Mesothelial cell of epicardium (in vitro differentiated cells): ENCODE data around the gene NAALADL2. TPM values are rescaled to one million over a fixed set of nuclear protein-coding genes. Genes with fewer than 3 reads are reported as not detected.

ENCODE experiments used
- DNase-seq, 2 experiments: peaks; one replicate each; pipeline ENCODE4 v3.0.0; 2021; ENCODE audit warnings: low spot score in 2 of 2; ENCODE audit not compliant: unreplicated experiment in 2 of 2
- H3K27ac Mint-ChIP-seq: 2 replicates; pipeline ENCODE4 v1.8.0; 2021; ENCODE audit warnings: mixed read lengths
- H3K27me3 Mint-ChIP-seq: 2 replicates; pipeline ENCODE4 v1.8.0; 2021; ENCODE audit warnings: low read depth, mixed read lengths
- H3K36me3 Mint-ChIP-seq: 2 replicates; pipeline ENCODE4 v1.8.0; 2021; ENCODE audit warnings: mixed read lengths
- H3K4me1 Mint-ChIP-seq: 2 replicates; pipeline ENCODE4 v1.8.0; 2021; ENCODE audit warnings: mixed read lengths
- H3K4me3 Mint-ChIP-seq: 2 replicates; pipeline ENCODE4 v1.8.0; 2021; ENCODE audit warnings: mild to moderate bottlenecking, moderate library complexity, mixed read lengths
- H3K9me3 Mint-ChIP-seq: 2 replicates; pipeline ENCODE4 v1.8.0; 2021; ENCODE audit warnings: mixed read lengths
- CTCF ChIP-seq: fragments of 200-600 bp; sonication (generic); IDR thresholded peaks from one replicate; pipeline ENCODE4 v1.5.0; 2021; ENCODE audit warnings: antibody characterized with exemption; ENCODE audit not compliant: unreplicated experiment
- total RNA-seq: library from RNA; stranded (reverse); gene quantifications from 3 replicates; pipeline ENCODE4 v1.2.1, GENCODE V29; 2021

NAALADL2 gene
- total RNA-seq, 1 donor from 2014 or later, result 27.9 TPM

GRCh38 chr3:174931473-174932353 lies 72.6 kb downstream of the NAALADL2 start:
- H3K27ac Mint-ChIP-seq, result no peak overlapping the region
- H3K9me3 Mint-ChIP-seq, result peaks cover 9% of the 10 kb centered on the region
- H3K36me3 Mint-ChIP-seq, result no peaks in the 10 kb centered on the region
- H3K4me1 Mint-ChIP-seq, result peaks cover 2% of the 10 kb centered on the region
- DNase-seq, result no peak
- H3K27me3 Mint-ChIP-seq, result no peaks in the 10 kb centered on the region
- no peak overlapping the region for H3K4me3 Mint-ChIP-seq
- no peak for TF ChIP-seq CTCF

GRCh38 chr3:174936590-174936989 lies 77.5 kb downstream of the NAALADL2 start:
- H3K27ac Mint-ChIP-seq, result no peak overlapping the region
- peaks cover 15% of the 10 kb centered on the region for H3K36me3 Mint-ChIP-seq
- no peak for DNase-seq
- no peaks in the 10 kb centered on the region for H3K27me3 Mint-ChIP-seq
- TF ChIP-seq CTCF, result no peak
- H3K9me3 Mint-ChIP-seq, result peaks cover 22% of the 10 kb centered on the region
- no peak overlapping the region for H3K4me3 Mint-ChIP-seq
- peaks cover 14% of the 10 kb centered on the region for H3K4me1 Mint-ChIP-seq

- DNase-seq, result no peak
- Mint-ChIP-seq H3K36me3 (peaks cover 17% of the 10 kb centered on the region), H3K9me3 (peaks cover 30% of the 10 kb centered on the region), H3K27me3 (no peaks in the 10 kb centered on the region), H3K4me3 (no peak overlapping the region), H3K4me1 (peaks cover 14% of the 10 kb centered on the region), H3K27ac (no peak overlapping the region)
- TF ChIP-seq CTCF, result no peak
Observed at GRCh38 chr3:174937478-174937877, 78.3 kb downstream of the NAALADL2 start.

- Mint-ChIP-seq H3K27me3 (no peaks in the 10 kb centered on the region), H3K4me1 (peaks cover 14% of the 10 kb centered on the region), H3K9me3 (peaks cover 30% of the 10 kb centered on the region), H3K36me3 (peaks cover 17% of the 10 kb centered on the region), H3K27ac (no peak overlapping the region), H3K4me3 (no peak overlapping the region)
- no peak for DNase-seq
- no peak for TF ChIP-seq CTCF
Observed at GRCh38 chr3:174938102-174938501, 79.0 kb downstream of the NAALADL2 start.

GRCh38 chr3:174940151-174940550 lies 81.0 kb downstream of the NAALADL2 start:
- DNase-seq, result no peak
- H3K27me3 Mint-ChIP-seq, result no peaks in the 10 kb centered on the region
- H3K36me3 Mint-ChIP-seq, result peaks cover 17% of the 10 kb centered on the region
- peaks cover 14% of the 10 kb centered on the region for H3K4me1 Mint-ChIP-seq
- H3K4me3 Mint-ChIP-seq, result no peak overlapping the region
- TF ChIP-seq CTCF, result no peak
- peaks cover 30% of the 10 kb centered on the region for H3K9me3 Mint-ChIP-seq
- H3K27ac Mint-ChIP-seq, result no peak overlapping the region
